Body of pancreas (tissue), 4 donors: ENCODE results near the gene RARA. TPM values are rescaled to one million over a fixed set of nuclear protein-coding genes. Genes with fewer than 3 reads are reported as not detected.

ENCODE experiments used
- ATAC-seq: fragments of 150-250 bp; one replicate; pipeline ENCODE4 v1.9.1; 2016
- DNase-seq, 4 donors: peaks; one replicate each; pipeline ENCODE4 v3.0.0-alpha.2; 2019
- H3K27ac ChIP-seq, 4 donors: fragments of 200-600 bp; sonication (generic); 1 replicate in 3 of 4; 2 replicates in 1 of 4; pipeline versions ENCODE4 v1.5.1 to v1.6.1; 2016 to 2019; ENCODE audit warnings: mild to moderate bottlenecking in 1 of 4, mixed read lengths in 1 of 4, moderate library complexity in 1 of 4
- H3K27me3 ChIP-seq, 2 donors: fragments of 200-600 bp; sonication (generic); one replicate each; pipeline ENCODE4 v1.6.0; 2016; ENCODE audit warnings: mild to moderate bottlenecking in 1 of 2
- H3K36me3 ChIP-seq, 2 donors: fragments of 200-600 bp; sonication (generic); replicated peaks in 1 of 2; 2 replicates each; pipeline ENCODE4 v1.5.1; 2016; ENCODE audit warnings: low read depth in 2 of 2; ENCODE audit not compliant: insufficient read depth in 1 of 2
- H3K4me1 ChIP-seq: fragments of 200-600 bp; sonication (generic); one replicate; pipeline ENCODE4 v1.6.0; 2016
- H3K4me3 ChIP-seq, 2 donors: fragments of 200-600 bp; sonication (generic); 1 replicate in 1 of 2; 2 replicates in 1 of 2; pipeline ENCODE4 v1.5.1; 2016 to 2019
- H3K9me3 ChIP-seq, 3 donors: fragments of 200-600 bp; sonication (generic); 1 replicate in 2 of 3; 2 replicates in 1 of 3; pipeline ENCODE4 v1.5.1; 2016
- POLR2A ChIP-seq, 3 donors: fragments of 450-650 bp; IDR thresholded peaks; one replicate each; pipeline ENCODE4 v1.6.1; 2016; ENCODE audit warnings: antibody characterized with exemption in 3 of 3, mild to moderate bottlenecking in 2 of 3
- WGBS, 2 donors: methylation state at CpG; one replicate each; pipeline ENCODE4 v1.1.5; 2017; 5-methylcytosine and 5-hydroxymethylcytosine counted together
- intact Hi-C: fragments of 100-400 bp; cut with DNase I; formaldehyde crosslinking; loops from one replicate; pipeline ENCODE4 v1.15.1; 2023
- total RNA-seq, 2 donors: library from RNA; depleted of rRNA; stranded (reverse); fragments of >200 nt; gene quantifications; one replicate each; pipeline ENCODE4 v1.1.0, GENCODE V29; 2016
- TF ChIP-seq, protein P1 (sequence below), 7 experiments: fragments of 450-650 bp in 4 of 7; fragments of 200-600 bp in 3 of 7; sonication (generic) in 3 of 7; IDR thresholded peaks; one replicate each; pipeline ENCODE4 v1.5.1; 2016 to 2019; ENCODE audit warnings: antibody characterized with exemption in 7 of 7

RARA gene
- total RNA-seq, 2 donors from 2014 or later: 11.4 to 13.8 TPM

- H3K4me3 ChIP-seq: no peak overlapping the region
- WGBS, 2 donors: 37 to 63% methylated on average over 1 to 3 of the region's 3 CpGs
- TF ChIP-seq POLR2A (IDR thresholded peaks at IDR 0.05): peak in 1 of 3 donors; percentile 17
- TF ChIP-seq, protein P1, sequence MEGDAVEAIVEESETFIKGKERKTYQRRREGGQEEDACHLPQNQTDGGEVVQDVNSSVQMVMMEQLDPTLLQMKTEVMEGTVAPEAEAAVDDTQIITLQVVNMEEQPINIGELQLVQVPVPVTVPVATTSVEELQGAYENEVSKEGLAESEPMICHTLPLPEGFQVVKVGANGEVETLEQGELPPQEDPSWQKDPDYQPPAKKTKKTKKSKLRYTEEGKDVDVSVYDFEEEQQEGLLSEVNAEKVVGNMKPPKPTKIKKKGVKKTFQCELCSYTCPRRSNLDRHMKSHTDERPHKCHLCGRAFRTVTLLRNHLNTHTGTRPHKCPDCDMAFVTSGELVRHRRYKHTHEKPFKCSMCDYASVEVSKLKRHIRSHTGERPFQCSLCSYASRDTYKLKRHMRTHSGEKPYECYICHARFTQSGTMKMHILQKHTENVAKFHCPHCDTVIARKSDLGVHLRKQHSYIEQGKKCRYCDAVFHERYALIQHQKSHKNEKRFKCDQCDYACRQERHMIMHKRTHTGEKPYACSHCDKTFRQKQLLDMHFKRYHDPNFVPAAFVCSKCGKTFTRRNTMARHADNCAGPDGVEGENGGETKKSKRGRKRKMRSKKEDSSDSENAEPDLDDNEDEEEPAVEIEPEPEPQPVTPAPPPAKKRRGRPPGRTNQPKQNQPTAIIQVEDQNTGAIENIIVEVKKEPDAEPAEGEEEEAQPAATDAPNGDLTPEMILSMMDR (IDR thresholded peaks at IDR 0.05): peak in 2 of 7 experiments; percentile 9 to 12
- ATAC-seq (peak; percentile 50), DNase-seq (peak; percentile 87 to 99 (median 94))
- no peaks in the 10 kb centered on the region for H3K27me3 ChIP-seq
- H3K36me3 ChIP-seq: no peaks in the 10 kb centered on the region
- peak overlapping the region; percentile 22 to 89 (median 73) for H3K27ac ChIP-seq
- intact Hi-C loops: no loop called here
- H3K9me3 ChIP-seq: no peaks in the 10 kb centered on the region
- peaks cover 92% of the 10 kb centered on the region for H3K4me1 ChIP-seq
Measured at GRCh38 chr17:40314584-40314956, 5.6 kb downstream of the RARA start.

DNA sequence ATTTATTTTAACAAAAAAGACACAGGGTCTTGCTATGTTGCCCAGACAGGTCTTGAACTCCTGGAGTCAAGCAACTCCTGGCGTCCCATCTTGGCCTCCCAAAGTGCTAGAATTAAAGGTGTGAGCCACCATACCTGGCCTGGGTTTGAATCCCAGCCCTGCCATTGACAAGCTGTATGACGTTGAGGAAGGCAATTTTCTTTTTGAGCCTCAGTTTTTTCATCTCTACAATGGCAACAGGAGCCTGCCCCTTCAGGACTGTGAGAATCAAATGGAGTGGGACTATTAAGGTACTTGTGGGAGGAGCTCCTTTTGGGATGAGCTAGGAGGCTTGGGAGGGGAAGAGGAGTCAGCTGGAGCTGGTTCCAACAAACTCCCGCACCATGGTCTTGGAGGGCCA, 6.2 kb downstream of the RARA start:
- intact Hi-C loops: no loop called here
- H3K9me3 ChIP-seq: no peaks in the 10 kb centered on the region
- no peaks in the 10 kb centered on the region for H3K27me3 ChIP-seq
- no peak for ATAC-seq
- H3K27ac ChIP-seq: peak overlapping the region in 3 of 4 donors; percentile 68 to 89 (median 82)
- H3K4me3 ChIP-seq: no peak overlapping the region
- H3K36me3 ChIP-seq: no peaks in the 10 kb centered on the region
- peaks cover 92% of the 10 kb centered on the region for H3K4me1 ChIP-seq
- WGBS, 2 donors: 91 to 97% methylated on average over 3 of the region's 3 CpGs
- TF ChIP-seq POLR2A (IDR thresholded peaks at IDR 0.05): no peak
- TF ChIP-seq, protein P1 (IDR thresholded peaks at IDR 0.05): no peak
- DNase-seq: no peak

DNA sequence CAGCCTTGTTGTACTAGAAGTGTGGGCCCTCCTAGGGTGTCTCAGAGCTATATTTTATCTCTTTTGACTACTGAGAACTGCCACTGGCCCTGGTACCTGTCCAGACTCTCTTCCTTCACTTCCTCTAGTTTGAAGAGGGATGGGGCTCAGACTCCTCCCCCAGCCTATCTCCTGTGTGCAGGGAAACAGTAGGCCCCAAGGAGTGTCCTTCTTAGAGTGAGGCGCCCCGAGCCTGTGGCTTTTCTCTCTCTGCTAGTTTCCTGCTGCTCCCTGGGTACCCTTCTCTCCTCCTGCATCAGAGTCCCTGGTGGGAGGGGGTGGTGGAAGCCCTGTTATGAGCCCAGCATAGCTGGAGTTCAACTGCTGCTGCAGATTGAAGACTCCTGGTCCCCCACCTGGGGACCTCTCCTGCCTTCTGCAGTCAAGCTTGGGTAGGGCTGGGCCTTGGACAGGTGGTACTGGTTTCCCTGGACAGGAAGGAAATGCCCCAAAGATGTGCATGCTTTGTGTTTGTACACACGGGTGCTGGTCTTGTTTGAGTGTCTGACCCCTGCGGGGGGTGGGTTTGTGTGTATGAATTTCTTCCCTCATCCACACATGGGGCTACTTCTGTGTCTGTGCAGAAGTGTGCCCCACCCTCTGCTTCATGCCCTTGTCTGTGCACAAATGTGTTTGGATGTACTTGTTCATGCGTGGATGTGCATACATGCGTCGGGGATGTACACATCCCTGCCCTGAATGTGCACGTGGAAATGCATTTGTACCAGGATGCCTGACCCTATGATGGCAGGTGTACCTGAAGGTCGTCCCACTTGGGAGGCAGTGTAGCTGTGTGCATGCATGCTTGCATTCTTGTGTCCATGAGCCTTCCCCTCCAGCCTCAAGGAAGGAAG, 6.9 kb downstream of the RARA start:
- Histone ChIP-seq H3K27me3 (no peaks in the 10 kb centered on the region), H3K4me3 (no peak overlapping the region), H3K27ac (peak overlapping the region; percentile 68 to 89 (median 77)), H3K36me3 (no peaks in the 10 kb centered on the region), H3K9me3 (no peaks in the 10 kb centered on the region), H3K4me1 (peaks cover 93% of the 10 kb centered on the region)
- TF ChIP-seq, protein P1 (IDR thresholded peaks at IDR 0.05): no peak
- TF ChIP-seq POLR2A (IDR thresholded peaks at IDR 0.05): no peak
- no peak for ATAC-seq
- WGBS, 2 donors: 46 to 51% methylated on average over 9 of the region's 9 CpGs
- DNase-seq: no peak
- intact Hi-C loops: no loop called here

DNA sequence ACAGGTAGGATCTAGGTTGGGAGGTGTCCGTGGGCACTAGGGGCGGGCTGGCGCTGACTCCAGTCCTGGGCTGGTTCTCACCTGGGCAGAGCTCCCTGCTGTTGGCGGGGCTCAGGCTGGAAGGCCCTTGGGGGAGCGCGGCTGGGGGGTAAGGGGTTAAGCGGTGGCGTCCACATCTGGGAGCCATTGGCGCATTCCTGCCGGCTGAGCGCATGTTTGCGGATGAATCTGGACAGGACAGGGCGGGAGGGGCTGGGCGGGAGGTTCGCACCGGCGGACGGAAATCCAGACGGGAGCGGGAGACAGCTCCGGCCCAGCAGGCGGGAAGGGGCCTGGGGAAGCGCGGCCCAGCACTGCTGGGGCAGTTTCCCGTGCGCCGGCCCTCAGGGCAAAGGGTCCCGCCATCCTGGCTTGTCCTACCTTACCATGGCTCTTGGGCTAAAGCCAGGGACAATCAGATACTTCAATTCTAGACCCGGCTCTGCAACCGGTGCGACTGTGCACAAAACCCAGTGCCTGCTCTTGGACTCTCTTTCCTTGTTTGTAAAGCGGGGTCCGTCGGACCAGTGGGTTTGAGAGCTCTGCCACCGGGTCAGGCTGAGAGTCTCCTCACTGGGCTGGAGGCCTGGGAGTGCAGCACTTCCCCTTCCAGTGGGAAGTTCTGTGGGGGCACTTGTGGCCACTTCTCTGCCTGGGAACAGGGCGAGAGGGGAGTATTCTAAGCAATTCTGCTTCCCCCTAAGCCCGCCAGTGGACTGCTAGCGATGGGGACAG, 7.8 kb downstream of the RARA start:
- H3K4me1 ChIP-seq: peaks cover 92% of the 10 kb centered on the region
- peak; percentile 29 to 68 (median 56) for TF ChIP-seq POLR2A (IDR thresholded peaks at IDR 0.05)
- TF ChIP-seq, protein P1 (IDR thresholded peaks at IDR 0.05): peak in 1 of 7 experiments; percentile 6
- intact Hi-C loops: no loop called here
- peak overlapping the region; percentile 68 to 89 (median 77) for H3K27ac ChIP-seq
- H3K9me3 ChIP-seq: no peaks in the 10 kb centered on the region
- no peaks in the 10 kb centered on the region for H3K36me3 ChIP-seq
- 25% methylated on average over 13 to 36 of the region's 38 CpGs for WGBS, 2 donors
- ATAC-seq (peak; percentile 43), DNase-seq (peak; percentile 62 to 75 (median 66))
- no peaks in the 10 kb centered on the region for H3K27me3 ChIP-seq
- no peak overlapping the region for H3K4me3 ChIP-seq
